Uterus (tissue), 4 donors: ENCODE results near the gene SPTLC3. TPM values are rescaled to one million over a fixed set of nuclear protein-coding genes. Genes with fewer than 3 reads are reported as not detected.

Experiments used
- DNase-seq, 2 donors: peaks; one replicate each; pipeline ENCODE4 v3.0.0-alpha.2; 2019 to 2020
- H3K27ac ChIP-seq, 2 donors: fragments of 200-600 bp; sonication (generic); 1 replicate in 1 of 2; 2 replicates in 1 of 2; pipeline ENCODE4 v1.5.1; 2016 to 2018
- H3K27me3 ChIP-seq, 2 donors: fragments of 200-600 bp; sonication (generic); one replicate each; pipeline ENCODE4 v1.5.1; 2018 to 2019; ENCODE audit warnings: control low read depth in 1 of 2
- H3K36me3 ChIP-seq, 2 donors: fragments of 200-600 bp; sonication (generic); one replicate each; pipeline ENCODE4 v1.5.1; 2019; ENCODE audit warnings: control low read depth in 1 of 2
- H3K4me1 ChIP-seq, 2 donors: fragments of 200-600 bp; sonication (generic); one replicate each; pipeline ENCODE4 v1.5.1; 2018 to 2019; ENCODE audit warnings: control low read depth in 1 of 2
- H3K4me3 ChIP-seq, 2 donors: fragments of 200-600 bp; sonication (generic); 1 replicate in 1 of 2; 2 replicates in 1 of 2; pipeline ENCODE4 v1.5.1; 2018 to 2019; ENCODE audit warnings: mild to moderate bottlenecking in 1 of 2
- H3K9me3 ChIP-seq, 2 donors: fragments of 200-600 bp; sonication (generic); one replicate each; pipeline ENCODE4 v1.5.1; 2019; ENCODE audit warnings: control low read depth in 1 of 2
- CTCF ChIP-seq, 4 experiments: fragments of 200-600 bp in 2 of 4; fragments of 450-650 bp in 2 of 4; sonication (generic) in 2 of 4; IDR thresholded peaks; one replicate each; pipeline ENCODE4 v1.5.1; 2016 to 2019; ENCODE audit warnings: antibody characterized with exemption in 4 of 4, mild to moderate bottlenecking in 2 of 4, moderate library complexity in 1 of 4
- POLR2A ChIP-seq, 2 donors: fragments of 450-650 bp; IDR thresholded peaks; one replicate each; pipeline ENCODE4 v1.6.1; 2016; ENCODE audit warnings: antibody characterized with exemption in 2 of 2, mild to moderate bottlenecking in 1 of 2, moderate library complexity in 1 of 2
- intact Hi-C: fragments of 100-400 bp; cut with DNase I; formaldehyde crosslinking; loops from one replicate; pipeline ENCODE4 v1.15.1; 2023; ENCODE audit warnings: low total_unique reads
- total RNA-seq, 4 donors: library from RNA; depleted of rRNA in 3 of 4; stranded (reverse); fragments of >200 nt in 3 of 4; gene quantifications; one replicate each; pipeline versions ENCODE4 v1.1.0 to v1.2.4, GENCODE V29; 2014 to 2023
- donor health status: DM: yes; HTN: yes; CAD: no.

Gene SPTLC3
- total RNA-seq, 4 donors from 2014 or later, result 0.51 to 23.9 (median 4.5) TPM

- Histone ChIP-seq H3K36me3 (no peaks in the 10 kb centered on the region), H3K9me3 (no peaks in the 10 kb centered on the region), H3K4me3 (no peak overlapping the region), H3K27me3 (no peaks in the 10 kb centered on the region), H3K4me1 (no peaks in the 10 kb centered on the region), H3K27ac (no peak overlapping the region)
- TF ChIP-seq CTCF (IDR thresholded peaks at IDR 0.05) (no peak), POLR2A (IDR thresholded peaks at IDR 0.05) (no peak)
- intact Hi-C loops, result no loop called here
- DNase-seq, result no peak
Measured at GRCh38 chr20:12998046-12998445, 10.7 kb upstream of the SPTLC3 start.

GRCh38 chr20:12999201-12999600, 9.6 kb upstream of the SPTLC3 start:
- TF ChIP-seq CTCF (IDR thresholded peaks at IDR 0.05), result no peak
- TF ChIP-seq POLR2A (IDR thresholded peaks at IDR 0.05), result no peak

GRCh38 chr20:13002251-13002650, 6.5 kb upstream of the SPTLC3 start:
- no peaks in the 10 kb centered on the region for H3K9me3 ChIP-seq
- intact Hi-C loops, result no loop called here
- TF ChIP-seq CTCF (IDR thresholded peaks at IDR 0.05) (no peak), POLR2A (IDR thresholded peaks at IDR 0.05) (no peak)
- H3K27me3 ChIP-seq, result no peaks in the 10 kb centered on the region
- H3K4me1 ChIP-seq, result no peaks in the 10 kb centered on the region
- no peaks in the 10 kb centered on the region for H3K36me3 ChIP-seq
- DNase-seq, result no peak
- H3K4me3 ChIP-seq, result no peak overlapping the region
- no peak overlapping the region for H3K27ac ChIP-seq

More at GRCh38 chr20:12999201-12999600, 9.6 kb upstream of the SPTLC3 start:
- intact Hi-C loops, result no loop called here
- Histone ChIP-seq H3K9me3 (no peaks in the 10 kb centered on the region), H3K4me1 (no peaks in the 10 kb centered on the region), H3K27me3 (no peaks in the 10 kb centered on the region), H3K4me3 (no peak overlapping the region), H3K27ac (no peak overlapping the region), H3K36me3 (no peaks in the 10 kb centered on the region)
- no peak for DNase-seq

GRCh38 chr20:13006825-13007224, 1.9 kb upstream of the SPTLC3 start:
- Histone ChIP-seq H3K27ac (no peak overlapping the region), H3K4me1 (peaks cover 0 to 8% of the 10 kb centered on the region in 2 donors), H3K9me3 (no peaks in the 10 kb centered on the region), H3K27me3 (no peaks in the 10 kb centered on the region), H3K36me3 (no peaks in the 10 kb centered on the region), H3K4me3 (no peak overlapping the region)
- intact Hi-C loops, result no loop called here
- TF ChIP-seq CTCF (IDR thresholded peaks at IDR 0.05), result no peak
- TF ChIP-seq POLR2A (IDR thresholded peaks at IDR 0.05), result no peak
- no peak for DNase-seq

GRCh38 chr20:13007596-13007995, 1.2 kb upstream of the SPTLC3 start:
- no peak for DNase-seq
- peaks cover 0 to 8% of the 10 kb centered on the region in 2 donors for H3K4me1 ChIP-seq
- H3K27ac ChIP-seq, result no peak overlapping the region
- H3K4me3 ChIP-seq, result no peak overlapping the region
- intact Hi-C loops, result no loop called here
- no peak for TF ChIP-seq POLR2A (IDR thresholded peaks at IDR 0.05)
- no peak for TF ChIP-seq CTCF (IDR thresholded peaks at IDR 0.05)
- no peaks in the 10 kb centered on the region for H3K36me3 ChIP-seq
- no peaks in the 10 kb centered on the region for H3K27me3 ChIP-seq
- H3K9me3 ChIP-seq, result no peaks in the 10 kb centered on the region
